ENCODE results near the gene NCAM1. TPM values are rescaled to one million over a fixed set of nuclear protein-coding genes. Genes with fewer than 3 reads are reported as not detected.

NCAM1 gene
- total RNA-seq, 1 experiment from 2014 or later: 5.9 TPM

DNA sequence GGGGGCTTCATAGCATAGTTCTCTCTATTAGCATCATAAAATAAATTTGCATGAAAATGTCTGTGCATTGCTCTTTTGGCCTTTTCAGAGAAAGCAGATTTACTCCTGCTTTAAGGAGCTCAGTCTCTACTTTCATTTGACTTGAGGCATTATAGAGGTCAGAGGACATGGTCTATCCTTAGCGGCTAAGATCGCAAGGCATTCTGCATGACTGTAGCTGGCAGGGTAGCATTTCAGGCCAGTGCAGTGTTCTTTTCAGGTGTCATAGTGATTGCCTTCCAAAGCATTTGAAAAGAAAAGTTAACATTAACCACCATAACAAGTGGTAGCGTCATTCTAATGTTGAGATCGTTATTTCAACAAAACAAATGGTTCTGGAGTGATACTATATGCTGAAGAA is 126.5 kb downstream of the NCAM1 start (continued):
- TF ChIP-seq, protein P1, sequence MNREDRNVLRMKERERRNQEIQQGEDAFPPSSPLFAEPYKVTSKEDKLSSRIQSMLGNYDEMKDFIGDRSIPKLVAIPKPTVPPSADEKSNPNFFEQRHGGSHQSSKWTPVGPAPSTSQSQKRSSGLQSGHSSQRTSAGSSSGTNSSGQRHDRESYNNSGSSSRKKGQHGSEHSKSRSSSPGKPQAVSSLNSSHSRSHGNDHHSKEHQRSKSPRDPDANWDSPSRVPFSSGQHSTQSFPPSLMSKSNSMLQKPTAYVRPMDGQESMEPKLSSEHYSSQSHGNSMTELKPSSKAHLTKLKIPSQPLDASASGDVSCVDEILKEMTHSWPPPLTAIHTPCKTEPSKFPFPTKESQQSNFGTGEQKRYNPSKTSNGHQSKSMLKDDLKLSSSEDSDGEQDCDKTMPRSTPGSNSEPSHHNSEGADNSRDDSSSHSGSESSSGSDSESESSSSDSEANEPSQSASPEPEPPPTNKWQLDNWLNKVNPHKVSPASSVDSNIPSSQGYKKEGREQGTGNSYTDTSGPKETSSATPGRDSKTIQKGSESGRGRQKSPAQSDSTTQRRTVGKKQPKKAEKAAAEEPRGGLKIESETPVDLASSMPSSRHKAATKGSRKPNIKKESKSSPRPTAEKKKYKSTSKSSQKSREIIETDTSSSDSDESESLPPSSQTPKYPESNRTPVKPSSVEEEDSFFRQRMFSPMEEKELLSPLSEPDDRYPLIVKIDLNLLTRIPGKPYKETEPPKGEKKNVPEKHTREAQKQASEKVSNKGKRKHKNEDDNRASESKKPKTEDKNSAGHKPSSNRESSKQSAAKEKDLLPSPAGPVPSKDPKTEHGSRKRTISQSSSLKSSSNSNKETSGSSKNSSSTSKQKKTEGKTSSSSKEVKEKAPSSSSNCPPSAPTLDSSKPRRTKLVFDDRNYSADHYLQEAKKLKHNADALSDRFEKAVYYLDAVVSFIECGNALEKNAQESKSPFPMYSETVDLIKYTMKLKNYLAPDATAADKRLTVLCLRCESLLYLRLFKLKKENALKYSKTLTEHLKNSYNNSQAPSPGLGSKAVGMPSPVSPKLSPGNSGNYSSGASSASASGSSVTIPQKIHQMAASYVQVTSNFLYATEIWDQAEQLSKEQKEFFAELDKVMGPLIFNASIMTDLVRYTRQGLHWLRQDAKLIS (CRISPR knock-in tag; IDR thresholded peaks at IDR 0.05; ENCODE audit: borderline replicate concordance): no peak
- no peak for TF ChIP-seq ETV6 (CRISPR knock-in tag; IDR thresholded peaks at IDR 0.05)
- TF ChIP-seq, protein P2, sequence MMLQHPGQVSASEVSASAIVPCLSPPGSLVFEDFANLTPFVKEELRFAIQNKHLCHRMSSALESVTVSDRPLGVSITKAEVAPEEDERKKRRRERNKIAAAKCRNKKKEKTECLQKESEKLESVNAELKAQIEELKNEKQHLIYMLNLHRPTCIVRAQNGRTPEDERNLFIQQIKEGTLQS (CRISPR knock-in tag; conservative IDR thresholded peaks at IDR 0.05): no peak
- no peak for TF ChIP-seq RELA (CRISPR knock-in tag; IDR thresholded peaks at IDR 0.05; ENCODE audit: borderline replicate concordance)

DNA sequence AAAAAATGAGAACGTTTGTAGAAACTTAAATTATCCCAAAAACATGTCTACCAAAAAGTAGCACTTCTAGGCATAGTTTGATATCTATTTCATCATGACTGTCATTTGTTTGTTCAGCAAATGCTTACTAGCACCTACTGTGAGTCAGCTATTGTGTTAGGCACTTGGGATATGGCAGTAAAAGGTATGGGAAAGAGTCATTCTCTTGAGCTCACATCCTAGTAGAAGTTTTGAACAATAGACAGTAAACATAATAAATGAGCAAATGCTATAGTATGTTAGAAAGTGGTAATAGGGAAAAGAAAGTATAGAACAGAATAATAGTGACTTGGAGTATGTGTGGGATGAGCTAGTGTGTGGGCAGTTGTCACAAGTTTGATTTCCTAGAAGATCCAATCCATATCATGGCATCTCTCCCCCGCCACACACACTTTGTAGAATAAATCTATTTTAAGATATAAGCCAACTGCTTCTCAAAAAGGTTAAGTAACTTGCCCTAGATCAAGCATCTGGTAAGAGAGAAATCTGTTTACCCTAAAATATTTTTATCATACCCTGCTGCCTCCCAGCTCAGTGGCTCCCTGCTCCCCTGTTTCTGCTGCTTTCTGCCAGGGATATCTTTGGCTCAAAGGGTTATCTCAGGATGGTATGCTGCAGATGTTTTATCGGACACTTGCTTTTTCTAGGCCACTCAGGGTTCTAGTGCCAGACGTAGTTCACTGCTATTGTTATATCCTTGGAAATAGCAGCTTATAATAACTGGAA is 129.7 kb downstream of the NCAM1 start:
- no peaks in the 10 kb centered on the region for H3K9me3 Mint-ChIP-seq
- H3K27ac Mint-ChIP-seq: no peak overlapping the region
- POLR2A ChIA-PET: no interaction called here
- no peak overlapping the region for H3K4me3 Mint-ChIP-seq
- DNase-seq (ENCODE audit: low spot score) (no peak), ATAC-seq (no peak)
- no peak for TF ChIP-seq SMAD4 (CRISPR knock-in tag; IDR thresholded peaks at IDR 0.05)
- TF ChIP-seq, protein P3, sequence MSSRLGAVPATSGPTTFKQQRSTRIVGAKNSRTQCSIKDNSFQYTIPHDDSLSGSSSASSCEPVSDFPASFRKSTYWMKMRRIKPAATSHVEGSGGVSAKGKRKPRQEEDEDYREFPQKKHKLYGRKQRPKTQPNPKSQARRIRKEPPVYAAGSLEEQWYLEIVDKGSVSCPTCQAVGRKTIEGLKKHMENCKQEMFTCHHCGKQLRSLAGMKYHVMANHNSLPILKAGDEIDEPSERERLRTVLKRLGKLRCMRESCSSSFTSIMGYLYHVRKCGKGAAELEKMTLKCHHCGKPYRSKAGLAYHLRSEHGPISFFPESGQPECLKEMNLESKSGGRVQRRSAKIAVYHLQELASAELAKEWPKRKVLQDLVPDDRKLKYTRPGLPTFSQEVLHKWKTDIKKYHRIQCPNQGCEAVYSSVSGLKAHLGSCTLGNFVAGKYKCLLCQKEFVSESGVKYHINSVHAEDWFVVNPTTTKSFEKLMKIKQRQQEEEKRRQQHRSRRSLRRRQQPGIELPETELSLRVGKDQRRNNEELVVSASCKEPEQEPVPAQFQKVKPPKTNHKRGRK (CRISPR knock-in tag; IDR thresholded peaks at IDR 0.05; ENCODE audit: borderline replicate concordance): no peak
- no peak for TF ChIP-seq OVOL2 (CRISPR knock-in tag; IDR thresholded peaks at IDR 0.05; ENCODE audit: borderline replicate concordance)
- TF ChIP-seq, protein P4, sequence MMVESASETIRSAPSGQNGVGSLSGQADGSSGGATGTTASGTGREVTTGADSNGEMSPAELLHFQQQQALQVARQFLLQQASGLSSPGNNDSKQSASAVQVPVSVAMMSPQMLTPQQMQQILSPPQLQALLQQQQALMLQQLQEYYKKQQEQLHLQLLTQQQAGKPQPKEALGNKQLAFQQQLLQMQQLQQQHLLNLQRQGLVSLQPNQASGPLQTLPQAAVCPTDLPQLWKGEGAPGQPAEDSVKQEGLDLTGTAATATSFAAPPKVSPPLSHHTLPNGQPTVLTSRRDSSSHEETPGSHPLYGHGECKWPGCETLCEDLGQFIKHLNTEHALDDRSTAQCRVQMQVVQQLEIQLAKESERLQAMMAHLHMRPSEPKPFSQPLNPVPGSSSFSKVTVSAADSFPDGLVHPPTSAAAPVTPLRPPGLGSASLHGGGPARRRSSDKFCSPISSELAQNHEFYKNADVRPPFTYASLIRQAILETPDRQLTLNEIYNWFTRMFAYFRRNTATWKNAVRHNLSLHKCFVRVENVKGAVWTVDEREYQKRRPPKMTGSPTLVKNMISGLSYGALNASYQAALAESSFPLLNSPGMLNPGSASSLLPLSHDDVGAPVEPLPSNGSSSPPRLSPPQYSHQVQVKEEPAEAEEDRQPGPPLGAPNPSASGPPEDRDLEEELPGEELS (CRISPR knock-in tag; IDR thresholded peaks at IDR 0.05): no peak
- no peak for TF ChIP-seq TEAD1 (CRISPR knock-in tag; IDR thresholded peaks at IDR 0.05)
- TF ChIP-seq ZBTB21 (CRISPR knock-in tag; IDR thresholded peaks at IDR 0.05; ENCODE audit: borderline replicate concordance): no peak
- TF ChIP-seq NR3C1 (CRISPR knock-in tag; conservative IDR thresholded peaks at IDR 0.05; ENCODE audit: low read depth): no peak
- TF ChIP-seq, protein P5, sequence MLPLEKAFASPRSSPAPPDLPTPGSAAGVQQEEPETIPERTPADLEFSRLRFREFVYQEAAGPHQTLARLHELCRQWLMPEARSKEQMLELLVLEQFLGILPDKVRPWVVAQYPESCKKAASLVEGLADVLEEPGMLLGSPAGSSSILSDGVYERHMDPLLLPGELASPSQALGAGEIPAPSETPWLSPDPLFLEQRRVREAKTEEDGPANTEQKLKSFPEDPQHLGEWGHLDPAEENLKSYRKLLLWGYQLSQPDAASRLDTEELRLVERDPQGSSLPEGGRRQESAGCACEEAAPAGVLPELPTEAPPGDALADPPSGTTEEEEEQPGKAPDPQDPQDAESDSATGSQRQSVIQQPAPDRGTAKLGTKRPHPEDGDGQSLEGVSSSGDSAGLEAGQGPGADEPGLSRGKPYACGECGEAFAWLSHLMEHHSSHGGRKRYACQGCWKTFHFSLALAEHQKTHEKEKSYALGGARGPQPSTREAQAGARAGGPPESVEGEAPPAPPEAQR (CRISPR knock-in tag; IDR thresholded peaks at IDR 0.05): no peak
- no peak for TF ChIP-seq ZNF121 (CRISPR knock-in tag; IDR thresholded peaks at IDR 0.05)
- peaks cover 29% of the 10 kb centered on the region for H3K4me1 Mint-ChIP-seq
- CTCF ChIA-PET: interaction anchor here (1.0 kb wide), 1 partner anchor 199 kb away, joined by 3 read pairs; no protein-coding TSS in a partner anchor
- no peaks in the 10 kb centered on the region for H3K36me3 Mint-ChIP-seq
- H3K27me3 Mint-ChIP-seq (ENCODE audit: low read depth): peaks cover 72% of the 10 kb centered on the region

DNA sequence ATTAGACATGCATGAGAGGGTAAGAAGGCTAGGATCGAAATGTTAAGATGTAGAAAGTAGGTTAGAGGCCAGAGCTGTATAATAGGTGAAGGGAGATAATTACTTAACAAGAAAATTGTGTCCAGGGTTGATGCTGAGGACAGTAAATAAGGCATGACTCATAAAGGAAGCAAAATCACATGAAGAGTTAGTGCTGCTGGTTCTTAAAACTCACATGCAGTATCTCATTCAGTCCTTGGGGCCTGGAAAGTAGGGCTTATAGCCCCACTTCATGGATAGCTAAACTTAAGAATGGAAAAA is 130.2 kb downstream of the NCAM1 start:
- H3K4me3 Mint-ChIP-seq: no peak overlapping the region
- peaks cover 29% of the 10 kb centered on the region for H3K4me1 Mint-ChIP-seq
- H3K9me3 Mint-ChIP-seq: no peaks in the 10 kb centered on the region
- H3K27ac Mint-ChIP-seq: no peak overlapping the region
- DNase-seq (ENCODE audit: low spot score) (no peak), ATAC-seq (no peak)
- peaks cover 67% of the 10 kb centered on the region for H3K27me3 Mint-ChIP-seq (ENCODE audit: low read depth)
- POLR2A ChIA-PET: no interaction called here
- CTCF ChIA-PET: interaction anchor here (1.0 kb wide), 1 partner anchor 198 kb away, joined by 3 read pairs; no protein-coding TSS in a partner anchor
- H3K36me3 Mint-ChIP-seq: no peaks in the 10 kb centered on the region
- TF ChIP-seq NR2C2 (CRISPR knock-in tag; IDR thresholded peaks at IDR 0.05) (no peak), TCF7 (CRISPR knock-in tag; IDR thresholded peaks at IDR 0.05; ENCODE audit: low read depth) (no peak), CREM (CRISPR knock-in tag; IDR thresholded peaks at IDR 0.05) (no peak)
- TF ChIP-seq, protein P6, sequence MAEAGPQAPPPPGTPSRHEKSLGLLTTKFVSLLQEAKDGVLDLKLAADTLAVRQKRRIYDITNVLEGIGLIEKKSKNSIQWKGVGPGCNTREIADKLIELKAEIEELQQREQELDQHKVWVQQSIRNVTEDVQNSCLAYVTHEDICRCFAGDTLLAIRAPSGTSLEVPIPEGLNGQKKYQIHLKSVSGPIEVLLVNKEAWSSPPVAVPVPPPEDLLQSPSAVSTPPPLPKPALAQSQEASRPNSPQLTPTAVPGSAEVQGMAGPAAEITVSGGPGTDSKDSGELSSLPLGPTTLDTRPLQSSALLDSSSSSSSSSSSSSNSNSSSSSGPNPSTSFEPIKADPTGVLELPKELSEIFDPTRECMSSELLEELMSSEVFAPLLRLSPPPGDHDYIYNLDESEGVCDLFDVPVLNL (CRISPR knock-in tag; IDR thresholded peaks at IDR 0.05; ENCODE audit: borderline replicate concordance, low read depth): no peak
- TF ChIP-seq, protein P7, sequence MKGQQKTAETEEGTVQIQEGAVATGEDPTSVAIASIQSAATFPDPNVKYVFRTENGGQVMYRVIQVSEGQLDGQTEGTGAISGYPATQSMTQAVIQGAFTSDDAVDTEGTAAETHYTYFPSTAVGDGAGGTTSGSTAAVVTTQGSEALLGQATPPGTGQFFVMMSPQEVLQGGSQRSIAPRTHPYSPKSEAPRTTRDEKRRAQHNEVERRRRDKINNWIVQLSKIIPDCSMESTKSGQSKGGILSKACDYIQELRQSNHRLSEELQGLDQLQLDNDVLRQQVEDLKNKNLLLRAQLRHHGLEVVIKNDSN (CRISPR knock-in tag; IDR thresholded peaks at IDR 0.05): no peak
